ENCODE measurements around the gene KCNJ14.

KCNJ14 gene

DNA sequence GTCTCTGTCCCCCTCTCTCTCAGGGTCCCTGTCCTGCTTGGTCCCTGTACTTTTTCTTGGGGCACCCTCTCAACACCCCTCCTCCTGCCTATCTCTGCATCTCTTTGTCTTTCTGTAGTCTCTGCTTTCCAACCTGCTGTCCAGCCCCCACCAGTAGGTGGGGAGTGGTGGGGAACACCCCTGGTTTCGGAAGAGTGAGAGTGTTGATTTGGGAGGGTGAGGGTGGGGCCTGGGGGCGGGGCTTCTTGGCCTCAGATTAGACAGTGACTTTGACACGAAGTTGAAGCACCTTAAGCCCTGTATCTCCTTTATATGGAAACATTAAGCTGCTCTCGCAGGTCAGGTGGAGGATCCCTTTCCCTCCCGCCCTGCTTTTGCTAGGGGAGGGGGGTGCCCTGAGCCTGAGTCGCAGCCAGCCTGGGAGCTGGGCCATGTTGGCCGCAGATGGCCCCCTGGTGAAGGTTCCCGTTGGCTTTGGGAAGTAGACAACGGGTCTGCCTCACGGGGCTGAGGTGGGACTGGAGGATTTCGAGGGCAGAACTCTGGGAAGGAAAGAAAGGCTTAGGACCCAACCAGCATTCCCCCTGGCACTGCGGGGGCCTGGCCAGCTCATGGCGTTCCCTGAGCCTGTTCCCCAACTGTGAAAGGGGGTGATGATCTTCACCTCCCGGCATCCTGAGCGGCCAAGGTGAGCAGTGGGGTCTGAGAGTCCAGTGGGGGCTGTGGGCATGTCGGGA is at the start of gene KCNJ14:
Gene KCNJ14 (plus strand): TSS at position 404 of the 737 bp plus-strand sequence. CDS start 6,151 bp downstream, outside the sequence.
- no peak for DNase-seq (ENCODE audit: low read depth in 3 of 3, low spot score in 1 of 3)

- DNase-seq (ENCODE audit: low read depth in 3 of 3, low spot score in 1 of 3), result no peak
Measured at GRCh38 chr19:48405850-48406249, 49.5 kb upstream of the KCNJ14 start.

DNA sequence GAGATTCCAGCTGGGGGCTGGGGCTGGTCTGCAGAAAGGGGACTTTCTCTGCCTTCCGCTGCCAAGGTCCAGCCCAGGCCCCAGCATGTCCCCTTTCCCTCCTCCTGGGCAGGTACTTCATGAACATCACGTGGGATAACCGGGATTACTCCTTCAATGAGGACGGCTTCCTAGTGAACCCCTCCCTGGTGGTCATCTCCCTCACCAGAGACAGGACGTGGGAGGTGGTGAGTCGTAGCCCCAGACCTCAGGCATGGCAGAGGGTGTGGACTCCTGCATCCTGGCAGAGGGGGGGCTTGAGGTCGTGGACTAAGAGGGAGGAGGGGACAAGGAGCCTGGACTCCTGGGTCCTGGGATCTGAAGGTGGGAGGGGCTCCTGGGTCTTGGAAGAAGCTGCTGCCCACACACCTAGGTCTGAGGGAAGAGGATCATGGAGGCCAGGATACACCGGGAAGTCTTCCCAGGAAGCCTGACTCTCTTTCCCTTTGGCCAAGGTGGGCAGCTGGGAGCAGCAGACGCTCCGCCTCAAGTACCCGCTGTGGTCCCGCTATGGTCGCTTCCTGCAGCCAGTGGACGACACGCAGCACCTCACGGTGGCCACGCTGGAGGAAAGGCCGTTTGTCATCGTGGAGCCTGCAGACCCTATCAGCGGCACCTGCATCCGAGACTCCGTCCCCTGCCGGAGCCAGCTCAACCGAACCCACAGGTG is 41.3 kb upstream of the KCNJ14 start:
- DNase-seq (ENCODE audit: low read depth in 3 of 3, low spot score in 1 of 3), result no peak

GRCh38 chr19:48415395-48415794 is 40.0 kb upstream of the KCNJ14 start:
- peak; percentile 35 to 52 (median 36) for DNase-seq (ENCODE audit: low read depth in 3 of 3, low spot score in 1 of 3)

- DNase-seq (ENCODE audit: low read depth in 3 of 3, low spot score in 1 of 3), result no peak
Measured at GRCh38 chr19:48415806-48416221, 39.6 kb upstream of the KCNJ14 start.

DNA sequence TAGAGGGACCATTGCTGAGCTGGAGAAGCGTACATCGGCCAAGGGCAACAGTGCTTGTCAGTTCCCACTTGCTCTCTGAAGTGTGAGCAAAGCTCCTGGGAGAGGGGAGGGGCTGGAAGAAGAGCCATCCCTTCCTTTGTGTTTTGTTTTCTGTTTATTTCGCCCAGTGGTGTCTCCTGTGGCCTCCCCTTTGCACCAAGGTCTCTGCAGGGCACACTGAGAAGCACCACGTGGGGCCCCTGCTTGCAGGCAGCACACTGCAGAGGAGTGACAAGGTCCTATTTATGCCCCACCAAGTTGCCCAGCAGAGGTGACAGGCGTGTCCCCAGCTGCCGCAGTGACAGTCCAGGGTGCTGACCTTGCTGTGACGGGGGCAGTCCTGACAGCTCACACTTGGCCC is 38.0 kb upstream of the KCNJ14 start:
- no peak for DNase-seq (ENCODE audit: low read depth in 3 of 3, low spot score in 1 of 3)

- no peak for DNase-seq (ENCODE audit: low read depth in 3 of 3, low spot score in 1 of 3)
Measured at GRCh38 chr19:48418317-48419064, 36.9 kb upstream of the KCNJ14 start.

GRCh38 chr19:48419158-48419920 is 36.0 kb upstream of the KCNJ14 start:
- DNase-seq (ENCODE audit: low read depth in 3 of 3, low spot score in 1 of 3), result peak in 2 of 3 donors; percentile 28 to 46

GRCh38 chr19:48421548-48421947 is 33.8 kb upstream of the KCNJ14 start:
- DNase-seq (ENCODE audit: low read depth in 3 of 3, low spot score in 1 of 3), result no peak

DNA sequence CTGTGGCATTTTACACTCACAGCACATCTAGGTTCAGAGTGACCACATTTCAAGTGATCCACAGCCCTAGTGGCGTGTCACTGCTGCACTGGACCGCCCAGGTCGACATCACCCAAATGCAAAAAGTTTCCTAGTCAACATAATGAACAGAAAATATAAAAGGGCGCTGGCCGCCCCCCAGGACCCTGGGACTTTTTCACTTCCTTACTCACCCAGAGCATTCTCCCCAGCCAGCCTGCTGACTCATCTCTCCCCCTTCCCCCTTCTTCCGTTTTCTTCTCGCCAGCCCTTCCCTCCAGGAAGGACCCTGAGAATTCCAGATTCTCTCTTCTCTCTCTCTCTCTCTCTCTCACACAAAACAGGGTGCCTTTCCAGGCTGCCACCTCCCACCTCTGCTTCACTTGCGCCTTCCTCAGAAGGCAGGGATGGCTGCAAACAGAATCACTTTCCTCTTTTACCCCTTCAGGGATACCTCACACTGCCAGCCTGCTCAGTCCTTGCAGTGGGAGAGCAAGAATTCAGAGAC is 30.6 kb upstream of the KCNJ14 start:
- DNase-seq (ENCODE audit: low read depth in 3 of 3, low spot score in 1 of 3), result no peak

DNA sequence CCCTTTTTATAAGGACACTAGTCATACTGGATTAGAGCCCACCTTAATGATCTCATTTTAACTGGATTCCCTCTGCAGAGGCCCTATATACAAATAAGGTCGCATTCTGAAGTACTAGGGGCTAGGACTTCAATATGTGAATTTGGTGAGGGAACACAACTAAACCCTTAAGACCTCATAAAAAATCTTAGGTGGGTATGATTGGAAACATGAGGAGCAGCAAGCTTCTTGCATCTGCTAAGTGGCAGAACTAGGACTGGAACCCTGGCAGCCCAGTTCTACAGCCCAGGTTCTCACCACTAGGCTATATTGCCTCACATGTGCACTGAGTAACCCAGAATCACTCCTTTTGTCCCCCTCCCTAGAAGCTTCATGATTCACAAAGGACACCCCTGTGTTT is 26.7 kb upstream of the KCNJ14 start:
- no peak for DNase-seq (ENCODE audit: low read depth in 3 of 3, low spot score in 1 of 3)

DNA sequence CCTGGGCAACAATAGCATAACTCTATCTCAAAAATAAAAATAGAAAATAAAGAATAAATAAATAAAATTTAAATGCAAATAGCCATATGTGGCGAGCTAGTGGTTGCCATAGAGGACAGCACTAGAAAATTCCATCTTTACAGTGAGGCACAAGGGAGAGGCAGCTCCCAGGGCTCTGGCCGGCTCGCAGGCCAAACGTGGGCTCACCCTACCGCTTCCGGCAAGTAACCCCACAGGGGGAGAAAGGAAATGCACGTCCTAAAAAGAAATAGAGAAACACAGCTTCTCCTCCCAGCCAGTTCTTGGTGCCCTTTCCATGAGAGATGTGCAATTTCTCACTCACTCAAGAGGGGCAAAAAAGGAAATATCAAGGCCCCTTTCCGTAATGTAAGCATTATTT is 22.0 kb upstream of the KCNJ14 start:
- no peak for DNase-seq (ENCODE audit: low read depth in 3 of 3, low spot score in 1 of 3)

DNA sequence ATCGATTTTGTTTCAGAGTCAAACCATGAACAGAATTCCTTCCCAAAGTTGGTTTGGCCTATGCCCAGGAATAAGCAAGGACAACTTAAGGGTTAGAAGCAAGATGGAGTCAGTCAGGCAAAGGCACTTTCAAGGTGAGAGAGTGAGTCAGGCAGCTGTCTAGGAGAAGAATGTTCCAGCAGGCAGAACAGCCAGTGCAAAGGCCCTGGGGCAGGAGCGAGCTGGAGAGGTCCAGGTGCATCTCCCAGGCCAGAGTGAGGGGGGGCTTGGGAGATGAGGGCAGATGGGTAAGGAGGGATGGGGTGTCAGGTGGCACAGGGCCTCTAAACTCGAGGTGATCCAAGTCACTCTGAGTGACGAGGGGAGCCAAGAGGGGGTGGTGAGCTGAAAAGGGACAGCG is 18.8 kb upstream of the KCNJ14 start:
- DNase-seq (ENCODE audit: low read depth in 3 of 3, low spot score in 1 of 3), result no peak

GRCh38 chr19:48441360-48442050 is 13.9 kb upstream of the KCNJ14 start:
- DNase-seq (ENCODE audit: low read depth in 3 of 3, low spot score in 1 of 3), result no peak

GRCh38 chr19:48442116-48443035 is 13.0 kb upstream of the KCNJ14 start:
- DNase-seq (ENCODE audit: low read depth in 3 of 3, low spot score in 1 of 3), result no peak

DNA sequence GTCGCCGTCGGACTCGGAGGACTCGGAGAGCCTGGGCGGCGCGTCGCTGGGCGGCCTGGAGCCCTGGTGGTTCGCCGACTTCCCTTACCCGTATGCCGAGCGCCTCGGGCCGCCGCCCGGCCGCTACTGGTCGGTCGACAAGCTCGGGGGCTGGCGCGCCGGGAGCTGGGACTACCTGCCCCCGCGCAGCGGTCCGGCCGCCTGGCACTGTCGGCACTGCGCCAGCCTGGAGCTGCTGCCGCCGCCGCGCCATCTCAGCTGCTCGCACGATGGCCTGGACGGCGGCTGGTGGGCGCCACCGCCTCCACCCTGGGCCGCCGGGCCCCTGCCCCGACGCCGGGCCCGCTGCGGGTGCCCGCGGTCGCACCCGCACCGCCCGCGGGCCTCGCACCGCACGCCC is 12.1 kb upstream of the KCNJ14 start:
- no peak for DNase-seq (ENCODE audit: low read depth in 3 of 3, low spot score in 1 of 3)

- no peak for DNase-seq (ENCODE audit: low read depth in 3 of 3, low spot score in 1 of 3)
Measured at GRCh38 chr19:48443731-48444128, 11.6 kb upstream of the KCNJ14 start.

GRCh38 chr19:48444129-48444935 is 11.0 kb upstream of the KCNJ14 start:
- no peak for DNase-seq (ENCODE audit: low read depth in 3 of 3, low spot score in 1 of 3)

DNA sequence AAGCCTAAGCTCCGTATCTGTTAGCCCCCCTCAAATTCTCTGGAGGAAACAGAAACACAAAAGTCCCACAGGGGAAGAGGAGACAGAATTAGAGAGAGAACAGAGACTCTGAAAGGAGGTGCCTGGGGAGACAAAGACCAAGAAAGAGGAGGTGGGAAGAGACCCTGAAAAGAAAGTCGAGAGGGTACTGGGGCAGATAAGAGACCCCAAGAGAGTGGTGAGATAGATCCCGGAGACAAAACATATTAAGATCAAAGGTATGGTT is 10.5 kb upstream of the KCNJ14 start:
- DNase-seq (ENCODE audit: low read depth in 3 of 3, low spot score in 1 of 3), result no peak

Data from stimulated activated CD4-positive, alpha-beta T cell treated with anti-CD3 and anti-CD28 coated beads, TNF-alpha, amount 100 ng/mL, for 1 hour (primary cell).